K562 (cell line): ENCODE data around the gene PIK3R1. TPM values are rescaled to one million over a fixed set of nuclear protein-coding genes. Genes with fewer than 3 reads are reported as not detected.

Source experiments
- ATF3 ChIP-seq, 2 experiments: fragments of 450-650 bp in 1 of 2; sonication (generic) in 1 of 2; formaldehyde crosslinking in 1 of 2; IDR thresholded peaks in 1 of 2; conservative IDR thresholded peaks in 1 of 2; 2 replicates each; pipeline versions ENCODE4 v1.6.1 to v1.8.1; 2016 to 2023; ENCODE audit warnings: mild to moderate bottlenecking in 2 of 2, moderate library complexity in 2 of 2, inconsistent platforms in 1 of 2, missing genetic modification reagents in 1 of 2
- CBX5 ChIP-seq: IDR thresholded peaks from 2 replicates; pipeline ENCODE4 v1.6.1; 2014; ENCODE audit warnings: low read depth, borderline replicate concordance
- CEBPZ ChIP-seq: fragments of 150-350 bp; IDR thresholded peaks from 2 replicates; pipeline ENCODE4 v1.6.1; 2014; ENCODE audit warnings: low read depth, mild to moderate bottlenecking, low read length, borderline replicate concordance
- CREM ChIP-seq: IDR thresholded peaks from 2 replicates; pipeline ENCODE4 v1.6.1; 2014; ENCODE audit warnings: antibody characterized with exemption, low read depth
- E2F6 ChIP-seq, 2 experiments: IDR thresholded peaks; 2 replicates each; pipeline ENCODE4 v1.6.1; 2011; ENCODE audit warnings: borderline replicate concordance in 1 of 2, control low read depth in 1 of 2, low read depth in 1 of 2, low read length in 1 of 2, mild to moderate bottlenecking in 1 of 2, mixed read lengths in 1 of 2, moderate library complexity in 1 of 2; ENCODE audit not compliant: insufficient read depth in 1 of 2, insufficient read length in 1 of 2, poor library complexity in 1 of 2, severe bottlenecking in 1 of 2; ENCODE audit errors: extremely low read depth in 1 of 2
- EZH2 ChIP-seq: IDR thresholded peaks from 2 replicates; pipeline ENCODE4 v1.6.1; 2012; ENCODE audit warnings: low read depth, mild to moderate bottlenecking, inconsistent platforms, low read length, borderline replicate concordance
- FOXJ3 ChIP-seq: sonication (generic); formaldehyde crosslinking; IDR thresholded peaks from 2 replicates; pipeline ENCODE4 v1.4.0; 2020; ENCODE audit warnings: mild to moderate bottlenecking, missing genetic modification reagents
- HNRNPL ChIP-seq: fragments of 200-400 bp; formaldehyde crosslinking; IDR thresholded peaks from 2 replicates; pipeline ENCODE4 v1.6.1; 2017; ENCODE audit warnings: low read depth, mild to moderate bottlenecking, low read length
- MEIS2 ChIP-seq: fragments of 450-650 bp; IDR thresholded peaks from 2 replicates; pipeline ENCODE4 v1.6.1; 2014; ENCODE audit warnings: mild to moderate bottlenecking; ENCODE audit not compliant: partially characterized antibody
- NELFE ChIP-seq: IDR thresholded peaks from 2 replicates; pipeline ENCODE4 v1.6.1; 2011; ENCODE audit warnings: mild to moderate bottlenecking; ENCODE audit not compliant: insufficient read depth, insufficient read length
- PCBP2 ChIP-seq: fragments of 200-400 bp; formaldehyde crosslinking; IDR thresholded peaks from 2 replicates; pipeline ENCODE4 v1.6.1; 2018; ENCODE audit warnings: low read length, low read depth, mild to moderate bottlenecking, moderate library complexity; ENCODE audit not compliant: poor library complexity, severe bottlenecking
- POLR2AphosphoS2 ChIP-seq: IDR thresholded peaks from 2 replicates; pipeline ENCODE4 v1.6.1; 2012; ENCODE audit warnings: low read length, improper control_type of control experiment
- RBM17 ChIP-seq: fragments of 200-400 bp; formaldehyde crosslinking; IDR thresholded peaks from 2 replicates; pipeline ENCODE4 v1.6.1; 2017; ENCODE audit warnings: low read depth, mild to moderate bottlenecking, low read length, borderline replicate concordance
- SUPT5H ChIP-seq: fragments of 450-650 bp; IDR thresholded peaks from 2 replicates; pipeline ENCODE4 v1.6.1; 2016
- TEAD4 ChIP-seq, 2 experiments: sonication (generic) in 1 of 2; formaldehyde crosslinking in 1 of 2; IDR thresholded peaks; 2 replicates each; pipeline versions ENCODE4 v1.6.1 to v1.8.0; 2012 to 2022; ENCODE audit warnings: borderline replicate concordance in 1 of 2, inconsistent platforms in 1 of 2, low read length in 1 of 2, mild to moderate bottlenecking in 1 of 2, missing genetic modification reagents in 1 of 2
- U2AF2 ChIP-seq: fragments of 200-400 bp; formaldehyde crosslinking; optimal IDR thresholded peaks from 2 replicates; pipeline ENCODE3; 2017; ENCODE audit warnings: low read depth, mild to moderate bottlenecking, low read length
- ZBTB8A ChIP-seq: fragments of 450-650 bp; IDR thresholded peaks from 2 replicates; pipeline ENCODE4 v1.6.1; 2018; ENCODE audit warnings: mild to moderate bottlenecking, moderate library complexity; ENCODE audit not compliant: partially characterized antibody
- ZEB2 ChIP-seq: fragments of 450-650 bp; IDR thresholded peaks from 2 replicates; pipeline ENCODE4 v1.6.1; 2016
- ZFX ChIP-seq: sonication (generic); formaldehyde crosslinking; IDR thresholded peaks from 2 replicates; pipeline ENCODE4 v1.8.0; 2022; ENCODE audit warnings: mild to moderate bottlenecking, missing genetic modification reagents, moderate library complexity
- ZNF511 ChIP-seq: sonication (generic); formaldehyde crosslinking; IDR thresholded peaks from 2 replicates; pipeline ENCODE4 v1.8.0; 2022; ENCODE audit warnings: mild to moderate bottlenecking, missing genetic modification reagents
- ZNF707 ChIP-seq: fragments of 250-450 bp; sonication (Bioruptor Pico); conservative IDR thresholded peaks from 2 replicates; pipeline ENCODE4 v1.8.0; 2022; ENCODE audit warnings: inconsistent platforms, mild to moderate bottlenecking, moderate library complexity
- ZNF766 ChIP-seq: fragments of 200-800 bp; sonication (Bioruptor generic); conservative IDR thresholded peaks from 2 replicates; pipeline ENCODE4 v1.6.1; 2016; ENCODE audit warnings: missing genetic modification characterization, missing compliant biosample characterization
- polyA plus RNA-seq, 8 experiments: library from polyadenylated mRNA; depleted of rRNA in 4 of 8; stranded (reverse) in 5 of 8; unstranded in 3 of 8; fragments of >200 nt; fragmentation: Nextera tagmentation in 2 of 8; fragmentation: Illumina TruSeq in 1 of 8; extraction: Ambion mirVana in 2 of 8; extraction: Trizol in 1 of 8; gene quantifications; 2 replicates each; pipeline versions ENCODE4 v1.2.1 to v1.2.3, GENCODE V29; 2011 to 2014; ENCODE audit warnings: inconsistent platforms in 1 of 8, missing spikeins in 1 of 8
- total RNA-seq, 7 experiments: library from RNA; depleted of rRNA in 6 of 7; stranded (reverse); fragments of >200 nt in 6 of 7; fragmentation: Illumina TruSeq in 2 of 7; extraction: Trizol in 2 of 7; gene quantifications; 2 replicates each; pipeline versions ENCODE4 v1.2.1 to v1.2.3, GENCODE V29; 2011 to 2021; ENCODE audit warnings: low replicate concordance in 1 of 7

Gene PIK3R1
- total and polyA plus RNA-seq, 9 of the 15 experiments (the other 6 are each of a cell fraction or from before 2014, with no cell fraction given) = 1.1 to 9.7 (median 4.8) TPM

GRCh38 chr5:68344447-68345111 is 129.0 kb downstream of the PIK3R1 start (continued):
- peak; percentile 68; the same call in 1 of the 2 replicates for TF ChIP-seq TEAD4 (IDR thresholded peaks at IDR 0.05; ENCODE audit: low read length)
- no peak for TF ChIP-seq TEAD4 (CRISPR knock-in tag; IDR thresholded peaks at IDR 0.05; ENCODE audit: borderline replicate concordance)
- no peak for TF ChIP-seq CBX5
- no peak for TF ChIP-seq E2F6 (IDR thresholded peaks at IDR 0.05; ENCODE audit: borderline replicate concordance in 1 of 2, extremely low read depth in 1 of 2, insufficient read depth in 1 of 2, insufficient read length in 1 of 2, low read depth in 1 of 2, low read length in 1 of 2, poor library complexity in 1 of 2, severe bottlenecking in 1 of 2)
- TF ChIP-seq RBM17 = no peak
- TF ChIP-seq ZBTB8A = no peak
- no peak for TF ChIP-seq PCBP2
- no peak for TF ChIP-seq HNRNPL
- no peak for TF ChIP-seq ZNF511
- TF ChIP-seq U2AF2 = no peak
- TF ChIP-seq SUPT5H = no peak
- TF ChIP-seq ATF3 (IDR thresholded peaks at IDR 0.05) = peak; percentile 87
- no peak for TF ChIP-seq ATF3 (CRISPR knock-in tag; conservative IDR thresholded peaks at IDR 0.05)
- no peak for TF ChIP-seq ZNF707 (CRISPR knock-in tag)
- peak; percentile 63; the same call in 1 of the 2 replicates for TF ChIP-seq CREM
- no peak for TF ChIP-seq EZH2
- no peak for TF ChIP-seq FOXJ3
- TF ChIP-seq CEBPZ = no peak
- TF ChIP-seq NELFE = no peak
- TF ChIP-seq ZEB2 = peak; percentile 91
- TF ChIP-seq ZFX (CRISPR knock-in tag) = no peak
- TF ChIP-seq POLR2AphosphoS2 = no peak
- TF ChIP-seq ZNF766 (CRISPR knock-in tag) = peak; percentile 88
- peak; percentile 14 for TF ChIP-seq MEIS2
